GM12872 (cell line): ENCODE data around the gene SELENOH.

Source experiments
- TF ChIP-seq, protein P1 (sequence below): IDR thresholded peaks from 3 replicates; pipeline ENCODE4 v1.5.1; 2011; ENCODE audit warnings: low read depth, mild to moderate bottlenecking, low read length, moderate library complexity; ENCODE audit not compliant: insufficient read depth

SELENOH gene, protein sequence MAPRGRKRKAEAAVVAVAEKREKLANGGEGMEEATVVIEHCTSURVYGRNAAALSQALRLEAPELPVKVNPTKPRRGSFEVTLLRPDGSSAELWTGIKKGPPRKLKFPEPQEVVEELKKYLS

DNA sequence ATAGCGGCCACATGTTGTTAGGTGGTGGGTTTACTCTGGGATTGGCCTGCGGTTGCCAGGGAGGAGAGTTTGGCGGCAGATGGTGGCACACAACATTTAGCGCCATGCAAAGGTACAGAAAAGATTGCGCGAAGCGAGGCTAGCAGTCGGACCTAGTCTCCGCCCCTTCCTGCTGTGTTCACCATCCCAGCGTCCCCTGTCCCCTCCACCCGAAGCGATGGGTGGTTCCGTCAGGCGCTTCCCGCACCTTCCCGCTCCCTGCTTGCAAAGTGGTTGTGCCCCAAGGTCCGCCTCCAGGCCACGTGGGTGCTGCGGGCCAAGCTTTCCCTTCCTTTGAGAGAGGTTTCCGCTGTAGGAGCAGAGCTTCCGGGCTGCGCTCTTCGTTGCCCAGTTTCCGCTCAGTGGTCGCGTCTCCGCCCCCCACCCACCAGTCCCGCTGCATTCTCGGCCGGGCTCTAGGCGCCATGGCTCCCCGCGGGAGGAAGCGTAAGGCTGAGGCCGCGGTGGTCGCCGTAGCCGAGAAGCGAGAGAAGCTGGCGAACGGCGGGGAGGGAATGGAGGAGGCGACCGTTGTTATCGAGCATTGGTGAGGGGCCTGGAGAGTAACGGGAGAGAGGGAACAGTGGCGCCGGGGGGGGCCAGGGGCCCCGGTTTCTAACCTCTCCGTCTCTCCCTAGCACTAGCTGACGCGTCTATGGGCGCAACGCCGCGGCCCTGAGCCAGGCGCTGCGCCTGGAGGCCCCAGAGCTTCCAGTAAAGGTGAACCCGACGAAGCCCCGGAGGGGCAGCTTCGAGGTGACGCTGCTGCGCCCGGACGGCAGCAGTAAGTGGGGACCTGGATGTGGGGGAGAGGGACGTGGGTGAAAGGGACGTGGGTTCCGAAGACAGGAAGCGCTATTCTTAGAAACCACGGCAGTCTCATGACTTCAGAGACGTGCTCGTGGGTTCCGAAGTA lies at the start of gene SELENOH:
SELENOH (plus strand) TSS at position 360 of the 955 bp plus-strand sequence; CDS start at position 465, 105 bp downstream.
- TF ChIP-seq, protein P1, sequence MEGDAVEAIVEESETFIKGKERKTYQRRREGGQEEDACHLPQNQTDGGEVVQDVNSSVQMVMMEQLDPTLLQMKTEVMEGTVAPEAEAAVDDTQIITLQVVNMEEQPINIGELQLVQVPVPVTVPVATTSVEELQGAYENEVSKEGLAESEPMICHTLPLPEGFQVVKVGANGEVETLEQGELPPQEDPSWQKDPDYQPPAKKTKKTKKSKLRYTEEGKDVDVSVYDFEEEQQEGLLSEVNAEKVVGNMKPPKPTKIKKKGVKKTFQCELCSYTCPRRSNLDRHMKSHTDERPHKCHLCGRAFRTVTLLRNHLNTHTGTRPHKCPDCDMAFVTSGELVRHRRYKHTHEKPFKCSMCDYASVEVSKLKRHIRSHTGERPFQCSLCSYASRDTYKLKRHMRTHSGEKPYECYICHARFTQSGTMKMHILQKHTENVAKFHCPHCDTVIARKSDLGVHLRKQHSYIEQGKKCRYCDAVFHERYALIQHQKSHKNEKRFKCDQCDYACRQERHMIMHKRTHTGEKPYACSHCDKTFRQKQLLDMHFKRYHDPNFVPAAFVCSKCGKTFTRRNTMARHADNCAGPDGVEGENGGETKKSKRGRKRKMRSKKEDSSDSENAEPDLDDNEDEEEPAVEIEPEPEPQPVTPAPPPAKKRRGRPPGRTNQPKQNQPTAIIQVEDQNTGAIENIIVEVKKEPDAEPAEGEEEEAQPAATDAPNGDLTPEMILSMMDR: no peak

DNA sequence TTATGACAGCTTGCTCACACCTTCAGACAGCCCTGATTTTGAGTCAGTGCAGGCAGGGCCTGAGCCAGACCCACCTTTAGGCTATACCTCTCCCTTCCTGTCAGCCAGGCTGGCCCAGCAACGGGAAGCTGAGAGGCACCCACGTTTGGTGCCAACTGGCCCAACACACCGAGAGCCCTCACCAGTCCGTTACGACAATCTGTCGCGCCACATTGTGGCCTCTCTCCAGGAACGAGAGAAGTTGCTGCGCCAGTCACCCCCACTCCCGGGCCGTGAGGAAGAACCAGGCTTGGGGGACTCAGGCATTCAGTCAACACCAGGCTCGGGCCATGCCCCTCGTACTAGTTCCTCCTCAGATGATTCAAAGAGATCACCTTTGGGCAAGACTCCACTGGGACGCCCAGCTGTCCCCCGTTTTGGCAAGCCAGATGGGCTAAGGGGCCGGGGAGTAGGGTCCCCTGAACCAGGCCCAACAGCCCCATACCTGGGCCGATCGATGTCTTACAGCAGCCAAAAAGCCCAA lies 42.4 kb upstream of the SELENOH start:
- TF ChIP-seq, protein P1: no peak

DNA sequence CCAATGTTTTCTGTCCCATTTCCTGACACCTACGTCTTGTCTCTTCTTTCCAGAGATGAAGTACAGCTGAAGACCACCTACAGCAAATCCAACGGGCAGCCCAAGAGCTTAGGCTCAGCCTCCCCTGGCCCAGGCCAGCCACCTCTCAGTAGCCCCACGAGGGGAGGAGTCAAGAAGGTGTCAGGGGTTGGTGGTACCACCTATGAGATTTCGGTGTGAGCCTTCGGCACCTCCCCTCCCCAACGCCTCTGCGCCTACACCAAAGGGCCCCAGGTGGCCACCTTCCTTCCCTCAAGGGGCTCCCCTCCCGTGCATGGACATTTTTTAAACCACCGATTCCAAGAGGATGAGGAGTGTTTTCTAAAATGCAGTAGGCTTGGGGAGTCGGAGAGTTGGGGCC lies 41.5 kb upstream of the SELENOH start:
- TF ChIP-seq, protein P1: no peak

DNA sequence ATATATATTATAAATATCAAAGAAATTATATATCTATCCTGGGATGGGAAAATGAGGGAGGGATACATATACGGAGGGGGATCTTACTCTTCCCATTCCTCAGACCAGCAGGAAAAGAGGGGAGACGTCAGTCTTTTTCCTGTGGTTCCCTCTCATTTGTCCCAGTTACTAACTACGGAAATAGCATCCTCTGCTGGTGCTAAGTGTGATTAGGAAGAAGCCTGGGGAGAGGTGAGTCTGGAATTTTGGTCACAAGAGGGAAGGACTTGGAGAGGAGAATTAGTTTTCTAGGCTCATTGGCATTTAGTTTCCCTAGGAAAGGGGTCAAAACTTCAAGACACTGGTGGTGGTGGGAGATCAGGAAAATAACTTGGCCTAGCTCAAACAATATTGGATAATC lies 40.9 kb upstream of the SELENOH start:
- TF ChIP-seq, protein P1: no peak

DNA sequence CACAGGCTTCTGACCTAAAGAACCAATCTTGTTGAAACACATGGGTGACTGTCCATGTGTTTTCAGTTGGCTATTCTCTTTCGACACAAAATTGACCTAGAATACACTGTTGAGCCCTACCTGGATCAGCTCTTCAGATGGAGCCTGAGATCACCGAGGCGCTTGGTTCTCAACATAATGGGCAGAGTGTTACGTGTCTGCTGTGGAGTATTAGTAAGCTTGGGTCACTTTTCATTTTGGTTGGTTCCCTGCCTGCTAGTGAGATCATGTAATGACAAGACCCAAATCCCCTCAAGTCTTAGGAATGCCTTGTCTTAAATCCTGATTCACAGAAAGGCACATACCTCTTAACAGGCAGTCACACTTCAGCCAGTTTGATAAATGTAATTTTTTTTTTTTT lies 38.0 kb upstream of the SELENOH start:
- TF ChIP-seq, protein P1: no peak

DNA sequence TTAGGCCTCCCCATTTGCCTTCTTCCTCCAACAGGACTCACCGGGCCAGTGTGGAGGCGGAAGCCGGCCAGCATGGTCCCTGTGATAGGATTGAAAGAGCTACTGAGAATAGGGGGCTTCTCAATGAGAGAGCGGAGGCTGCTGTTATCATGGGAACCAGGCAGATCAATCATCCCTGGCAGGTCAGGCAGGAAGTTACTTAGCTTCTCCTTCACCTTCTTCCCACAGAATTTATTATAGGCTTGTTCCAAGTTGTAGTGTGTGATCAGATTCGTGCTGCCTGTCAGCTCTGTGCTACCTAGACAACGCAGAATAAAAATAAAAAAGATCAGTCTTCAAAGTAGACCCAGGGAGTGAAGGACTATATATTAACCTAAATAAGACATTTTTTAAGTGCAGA lies 36.4 kb upstream of the SELENOH start:
- TF ChIP-seq, protein P1: no peak

DNA sequence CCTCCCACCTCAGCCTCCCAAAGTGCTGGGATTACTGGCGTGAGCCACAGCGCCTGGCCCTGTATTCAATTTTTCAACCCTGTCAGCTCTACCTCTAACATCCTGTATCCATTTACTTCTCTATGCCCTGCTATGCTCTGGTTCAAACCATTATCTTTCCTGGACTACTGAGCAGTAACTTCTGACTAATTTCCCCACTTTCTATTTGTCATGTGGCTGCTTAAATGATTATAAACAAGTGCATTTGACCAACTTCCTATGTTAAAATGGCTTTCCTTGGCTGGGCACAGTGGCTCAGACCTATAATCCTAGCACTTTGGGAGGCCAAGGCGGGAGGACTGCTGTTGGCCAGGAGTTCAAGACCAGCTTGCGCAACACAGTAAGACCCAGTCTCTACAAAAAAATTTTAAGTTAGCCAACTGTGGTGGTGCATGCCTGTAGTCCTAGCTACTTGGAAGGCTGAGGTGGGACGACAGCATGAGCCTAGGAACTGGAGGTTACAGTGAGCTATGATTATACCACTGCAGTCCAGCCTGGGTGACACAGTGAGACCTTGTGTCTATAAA lies 31.4 kb upstream of the SELENOH start:
- TF ChIP-seq, protein P1: no peak
